Measurements from ENCODE around the gene B3GNT2.

The B3GNT2 gene

DNA sequence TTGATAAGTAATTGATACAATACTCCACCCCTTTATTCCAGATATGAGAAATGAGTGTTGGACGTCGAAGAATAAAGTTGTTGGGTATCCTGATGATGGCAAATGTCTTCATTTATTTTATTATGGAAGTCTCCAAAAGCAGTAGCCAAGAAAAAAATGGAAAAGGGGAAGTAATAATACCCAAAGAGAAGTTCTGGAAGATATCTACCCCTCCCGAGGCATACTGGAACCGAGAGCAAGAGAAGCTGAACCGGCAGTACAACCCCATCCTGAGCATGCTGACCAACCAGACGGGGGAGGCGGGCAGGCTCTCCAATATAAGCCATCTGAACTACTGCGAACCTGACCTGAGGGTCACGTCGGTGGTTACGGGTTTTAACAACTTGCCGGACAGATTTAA lies 26.3 kb downstream of the B3GNT2 start:
- Mint-ChIP-seq H3K4me3 (no peak overlapping the region), H3K4me1 (ENCODE audit: low read depth) (peaks cover 52% of the 10 kb centered on the region), H3K9me3 (no peaks in the 10 kb centered on the region), H3K27me3 (no peaks in the 10 kb centered on the region), H3K36me3 (ENCODE audit: low read depth) (peaks cover 32% of the 10 kb centered on the region), H3K27ac (no peak overlapping the region)
- intact Hi-C loops (cut with micrococcal nuclease), result no loop called here

DNA sequence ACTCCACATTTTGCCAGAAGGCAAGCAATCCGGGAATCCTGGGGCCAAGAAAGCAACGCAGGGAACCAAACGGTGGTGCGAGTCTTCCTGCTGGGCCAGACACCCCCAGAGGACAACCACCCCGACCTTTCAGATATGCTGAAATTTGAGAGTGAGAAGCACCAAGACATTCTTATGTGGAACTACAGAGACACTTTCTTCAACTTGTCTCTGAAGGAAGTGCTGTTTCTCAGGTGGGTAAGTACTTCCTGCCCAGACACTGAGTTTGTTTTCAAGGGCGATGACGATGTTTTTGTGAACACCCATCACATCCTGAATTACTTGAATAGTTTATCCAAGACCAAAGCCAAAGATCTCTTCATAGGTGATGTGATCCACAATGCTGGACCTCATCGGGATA lies 26.8 kb downstream of the B3GNT2 start:
- Mint-ChIP-seq H3K27me3 (no peaks in the 10 kb centered on the region), H3K27ac (no peak overlapping the region), H3K4me1 (ENCODE audit: low read depth) (peaks cover 47% of the 10 kb centered on the region), H3K9me3 (no peaks in the 10 kb centered on the region), H3K4me3 (no peak overlapping the region), H3K36me3 (ENCODE audit: low read depth) (peaks cover 36% of the 10 kb centered on the region)
- intact Hi-C loops (cut with micrococcal nuclease), result no loop called here

DNA sequence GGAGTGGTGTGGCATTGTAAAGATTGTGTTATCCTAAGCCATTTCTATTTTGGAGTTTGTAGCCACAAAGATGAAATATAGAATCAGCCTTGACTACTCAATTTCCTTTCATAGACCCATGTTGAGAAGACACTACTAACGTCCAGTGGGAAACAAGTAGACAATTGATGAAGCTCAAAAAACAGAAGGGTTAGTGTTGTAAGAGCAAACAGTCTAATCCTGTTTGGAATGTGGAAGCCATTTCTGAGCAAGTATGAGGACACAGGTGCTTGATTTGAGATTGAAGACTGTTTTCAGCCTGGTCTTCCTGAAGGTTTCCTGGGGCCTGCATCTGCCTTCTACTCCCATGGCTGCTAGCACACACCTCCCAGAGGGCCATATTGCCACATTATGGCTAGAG lies 29.1 kb downstream of the B3GNT2 start:
- H3K4me3 Mint-ChIP-seq, result no peak overlapping the region
- peaks cover 38% of the 10 kb centered on the region for H3K36me3 Mint-ChIP-seq (ENCODE audit: low read depth)
- no peaks in the 10 kb centered on the region for H3K27me3 Mint-ChIP-seq
- H3K27ac Mint-ChIP-seq, result no peak overlapping the region
- H3K9me3 Mint-ChIP-seq, result no peaks in the 10 kb centered on the region
- peaks cover 31% of the 10 kb centered on the region for H3K4me1 Mint-ChIP-seq (ENCODE audit: low read depth)
- intact Hi-C loops (cut with micrococcal nuclease), result no loop called here

DNA sequence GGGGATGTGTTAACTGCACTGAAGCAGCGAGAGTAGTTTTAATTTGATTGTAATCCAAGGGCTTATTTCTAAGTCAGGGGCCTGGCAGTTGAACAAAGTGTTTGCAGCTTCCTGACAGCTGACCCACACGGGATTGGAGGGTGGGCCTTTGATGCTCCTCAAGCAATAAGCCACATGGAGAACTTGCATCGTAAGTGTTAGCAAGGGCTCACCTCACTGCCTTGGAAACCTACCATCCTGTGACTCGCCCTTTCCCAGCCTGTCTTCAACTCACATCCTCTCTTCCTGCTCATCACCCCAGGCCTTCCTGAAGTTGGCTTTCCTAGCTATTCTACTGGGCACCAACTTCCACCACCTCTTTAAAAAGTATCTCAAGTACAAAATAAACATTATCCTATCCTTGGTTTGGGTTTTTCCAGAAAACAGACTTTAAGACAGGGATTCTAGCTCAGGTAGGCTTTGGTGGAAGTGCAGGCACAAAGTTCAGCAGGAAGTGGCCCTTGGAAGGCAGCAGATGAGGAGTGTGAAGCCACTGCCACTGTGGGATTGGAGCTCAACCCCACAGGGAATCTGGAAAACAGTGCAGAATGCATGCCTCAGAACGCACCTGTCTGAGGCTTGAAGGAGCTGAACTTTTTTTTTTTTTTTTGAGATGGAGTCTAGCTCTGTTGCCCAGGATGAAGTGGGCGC lies 31.6 kb downstream of the B3GNT2 start:
- Mint-ChIP-seq H3K4me1 (ENCODE audit: low read depth) (peaks cover 7% of the 10 kb centered on the region), H3K9me3 (no peaks in the 10 kb centered on the region), H3K27ac (no peak overlapping the region), H3K36me3 (ENCODE audit: low read depth) (peaks cover 33% of the 10 kb centered on the region), H3K27me3 (no peaks in the 10 kb centered on the region), H3K4me3 (no peak overlapping the region)
- intact Hi-C loops (cut with micrococcal nuclease), result no loop called here

DNA sequence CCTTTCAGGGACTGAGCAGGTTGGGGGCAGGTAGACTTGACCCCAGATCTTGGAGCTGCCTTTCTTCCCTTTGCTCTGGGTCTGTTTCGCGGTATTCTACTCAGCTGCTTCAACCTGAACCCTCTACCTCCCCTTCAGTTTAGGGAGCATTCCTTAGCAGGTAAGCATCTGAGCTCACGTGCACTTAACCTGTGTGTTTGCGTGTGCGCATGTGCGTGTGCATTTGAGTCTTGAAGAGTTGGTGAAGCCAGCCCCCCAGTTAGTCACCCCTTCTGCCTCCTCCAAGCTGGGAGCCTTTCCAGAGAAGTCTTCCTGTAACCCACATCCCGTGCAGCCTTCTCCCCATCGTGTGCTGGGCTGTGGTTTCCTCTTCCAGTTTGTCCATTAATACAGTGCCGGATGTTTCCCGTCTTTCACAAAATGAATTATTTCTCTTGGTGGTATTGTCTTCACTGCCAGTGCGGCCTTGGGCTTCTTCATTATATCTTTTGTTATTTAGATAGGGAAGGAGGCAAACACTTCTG lies 33.2 kb downstream of the B3GNT2 start:
- intact Hi-C loops (cut with micrococcal nuclease), result no loop called here
- Mint-ChIP-seq H3K27me3 (no peaks in the 10 kb centered on the region), H3K4me3 (no peak overlapping the region), H3K27ac (no peak overlapping the region), H3K4me1 (ENCODE audit: low read depth) (peaks cover 7% of the 10 kb centered on the region), H3K36me3 (ENCODE audit: low read depth) (peaks cover 18% of the 10 kb centered on the region), H3K9me3 (no peaks in the 10 kb centered on the region)

DNA sequence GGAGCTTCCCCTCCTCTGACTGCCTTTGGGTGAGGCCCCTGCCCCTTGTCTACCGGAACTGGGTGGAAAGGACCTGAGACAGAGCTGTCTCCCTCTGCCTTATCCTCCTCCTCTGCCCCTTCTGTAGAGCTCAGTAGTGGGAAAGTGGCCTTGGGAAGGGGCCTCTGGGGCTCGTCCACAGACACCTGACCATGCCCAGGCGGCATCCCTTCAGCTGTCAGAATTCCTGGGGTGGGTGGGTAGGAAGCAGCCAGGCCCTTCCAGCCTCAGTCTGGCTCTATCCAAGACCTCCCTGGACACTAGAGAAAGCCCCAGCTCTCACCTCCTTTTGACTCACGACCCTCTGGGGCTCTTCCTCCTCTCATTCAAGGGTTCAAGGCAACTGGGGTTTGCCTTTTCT lies 35.6 kb downstream of the B3GNT2 start:
- Mint-ChIP-seq H3K36me3 (ENCODE audit: low read depth) (peaks cover 6% of the 10 kb centered on the region), H3K27me3 (no peaks in the 10 kb centered on the region), H3K9me3 (no peaks in the 10 kb centered on the region), H3K4me1 (ENCODE audit: low read depth) (peaks cover 7% of the 10 kb centered on the region), H3K4me3 (no peak overlapping the region), H3K27ac (no peak overlapping the region)
- intact Hi-C loops (cut with micrococcal nuclease), result no loop called here

DNA sequence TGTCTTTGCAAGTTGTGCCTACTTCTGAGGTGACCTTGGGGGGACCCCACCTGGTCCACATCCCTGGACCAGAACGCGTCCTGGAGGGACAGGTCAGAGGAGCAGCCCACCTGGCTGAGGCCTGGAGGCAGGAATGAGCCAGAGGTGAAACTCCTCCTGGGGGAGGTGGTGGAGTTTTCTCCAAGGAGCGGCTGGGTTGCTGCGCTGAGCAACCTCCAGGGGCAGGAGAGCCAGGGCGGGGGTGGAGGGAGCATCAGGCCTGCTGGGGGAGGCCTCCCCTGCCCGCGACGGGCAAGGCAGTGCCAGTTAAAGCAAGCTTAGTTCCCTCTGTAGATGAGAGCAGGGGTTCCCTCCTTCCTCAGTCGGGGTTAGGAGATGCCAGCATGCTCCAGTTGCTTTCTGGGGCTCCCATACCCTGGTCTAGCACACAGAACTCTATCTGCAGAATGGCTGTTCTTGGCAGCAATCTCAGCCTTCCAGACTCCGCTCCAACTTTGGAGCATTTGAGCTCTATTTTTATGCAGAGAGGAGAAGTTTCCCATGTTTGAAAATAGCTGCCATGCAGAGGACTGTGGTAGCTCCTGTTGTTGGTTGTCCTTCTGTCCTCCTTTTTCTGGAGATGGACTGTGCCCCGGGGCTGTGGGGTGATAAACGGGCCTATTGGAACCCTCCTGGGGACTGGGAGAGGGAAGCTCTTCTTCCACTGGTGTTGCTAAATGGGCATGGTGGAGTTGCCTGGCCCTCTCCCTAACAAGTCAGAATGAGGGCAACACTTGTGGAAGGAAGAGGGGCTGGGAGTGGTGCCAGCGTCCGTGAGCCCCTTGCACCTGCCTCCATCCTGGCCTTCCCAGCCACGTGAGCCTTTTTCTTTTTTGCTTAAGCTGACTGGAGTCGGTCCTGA lies 39.1 kb downstream of the B3GNT2 start:
- no peaks in the 10 kb centered on the region for H3K4me1 Mint-ChIP-seq (ENCODE audit: low read depth)
- intact Hi-C loops (cut with micrococcal nuclease), result no loop called here
- H3K9me3 Mint-ChIP-seq, result no peaks in the 10 kb centered on the region
- H3K27ac Mint-ChIP-seq, result no peak overlapping the region
- no peaks in the 10 kb centered on the region for H3K27me3 Mint-ChIP-seq
- no peaks in the 10 kb centered on the region for H3K36me3 Mint-ChIP-seq (ENCODE audit: low read depth)
- no peak overlapping the region for H3K4me3 Mint-ChIP-seq

DNA sequence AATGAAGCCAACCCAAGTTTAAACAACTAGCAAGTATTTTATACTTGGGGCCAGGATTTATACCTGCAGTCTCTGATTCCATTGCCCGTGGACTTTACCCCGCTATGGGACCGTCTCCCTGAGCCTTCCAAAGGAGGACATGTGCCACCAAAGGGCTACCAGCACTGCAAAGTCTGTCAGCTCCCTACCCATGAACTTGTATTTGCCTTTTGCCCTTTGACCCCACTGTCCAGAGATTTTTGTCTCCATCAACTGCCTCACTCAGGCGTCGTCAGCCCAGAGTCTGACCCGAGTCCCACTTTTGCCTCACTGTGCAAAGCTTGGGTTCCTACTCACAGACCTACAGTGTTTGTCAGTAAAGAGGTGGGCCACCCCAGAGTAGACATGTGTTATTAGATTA lies 40.6 kb downstream of the B3GNT2 start:
- no peak overlapping the region for H3K27ac Mint-ChIP-seq
- H3K9me3 Mint-ChIP-seq, result no peaks in the 10 kb centered on the region
- no peaks in the 10 kb centered on the region for H3K4me1 Mint-ChIP-seq (ENCODE audit: low read depth)
- no peak overlapping the region for H3K4me3 Mint-ChIP-seq
- intact Hi-C loops (cut with micrococcal nuclease), result no loop called here
- H3K27me3 Mint-ChIP-seq, result no peaks in the 10 kb centered on the region
- no peaks in the 10 kb centered on the region for H3K36me3 Mint-ChIP-seq (ENCODE audit: low read depth)

DNA sequence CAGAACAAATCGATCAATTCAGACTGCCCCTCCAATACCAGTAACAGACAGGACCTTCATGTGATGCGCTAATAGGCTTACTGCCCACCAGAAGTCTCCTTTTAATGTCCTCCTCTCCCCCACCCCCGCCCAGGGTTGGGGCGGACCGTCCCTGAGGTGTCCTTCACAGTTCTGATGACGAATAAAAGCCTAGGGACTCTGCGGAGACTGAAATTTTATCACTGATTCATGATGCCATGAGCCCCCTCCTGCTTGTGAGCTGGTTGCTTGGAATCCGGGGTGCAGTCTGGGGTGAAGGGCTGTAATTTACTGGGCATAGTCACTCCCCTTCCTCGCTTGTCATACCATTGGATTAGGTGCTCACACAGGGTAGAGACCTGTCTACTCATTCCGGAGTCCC lies 42.3 kb downstream of the B3GNT2 start:
- Mint-ChIP-seq H3K9me3 (no peaks in the 10 kb centered on the region), H3K27ac (no peak overlapping the region)
- intact Hi-C loops (cut with micrococcal nuclease), result no loop called here

DNA sequence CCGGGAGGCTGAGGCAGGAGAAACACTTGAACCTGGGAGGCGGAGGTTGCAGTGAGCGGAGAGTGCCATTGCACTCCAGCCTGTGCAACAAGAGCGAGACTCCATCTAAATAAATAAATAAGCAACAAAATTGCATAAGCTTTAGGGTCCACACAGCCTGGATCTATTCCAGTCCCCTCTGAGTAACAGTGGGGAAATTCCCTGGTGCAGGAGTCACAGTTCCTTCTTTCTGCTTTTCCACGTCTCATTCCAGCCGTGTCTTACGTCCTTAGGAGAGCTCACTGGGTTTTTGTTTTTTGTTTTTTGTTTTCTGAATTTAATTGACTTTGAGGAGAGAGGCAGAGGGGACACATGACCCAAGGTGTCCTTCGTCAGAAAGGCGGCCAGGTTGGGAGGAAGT lies 44.6 kb downstream of the B3GNT2 start:
- intact Hi-C loops (cut with micrococcal nuclease), result no loop called here
- no peaks in the 10 kb centered on the region for H3K4me1 Mint-ChIP-seq (ENCODE audit: low read depth)
- H3K9me3 Mint-ChIP-seq, result no peaks in the 10 kb centered on the region
- H3K27me3 Mint-ChIP-seq, result no peaks in the 10 kb centered on the region
- H3K27ac Mint-ChIP-seq, result no peak overlapping the region
- H3K36me3 Mint-ChIP-seq (ENCODE audit: low read depth), result no peaks in the 10 kb centered on the region
- H3K4me3 Mint-ChIP-seq, result no peak overlapping the region

More for the DNA sequence above, 42.3 kb downstream of the B3GNT2 start:
- H3K4me1 Mint-ChIP-seq (ENCODE audit: low read depth), result no peaks in the 10 kb centered on the region
- no peaks in the 10 kb centered on the region for H3K27me3 Mint-ChIP-seq
- H3K36me3 Mint-ChIP-seq (ENCODE audit: low read depth), result no peaks in the 10 kb centered on the region
- no peak overlapping the region for H3K4me3 Mint-ChIP-seq

DNA sequence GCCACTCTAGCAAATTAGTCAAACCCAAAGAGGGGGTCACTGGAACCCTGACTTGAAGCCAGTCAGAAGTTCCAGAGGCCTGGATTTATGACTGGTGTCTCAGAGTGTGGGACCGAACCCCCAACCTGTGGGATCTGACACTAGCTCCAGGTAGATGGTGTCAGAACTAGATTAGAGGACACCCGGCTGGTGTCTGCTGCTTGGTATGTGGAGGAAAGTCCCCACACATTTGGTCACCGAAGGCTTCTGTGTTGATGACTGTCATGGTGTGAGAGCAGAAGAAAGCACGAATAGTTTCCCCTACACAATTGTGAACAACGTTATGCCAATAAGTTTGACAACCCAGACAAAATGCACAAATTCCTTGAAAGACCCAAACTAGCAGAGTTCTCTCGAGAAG lies 48.1 kb downstream of the B3GNT2 start:
- Mint-ChIP-seq H3K4me3 (no peak overlapping the region), H3K27me3 (no peaks in the 10 kb centered on the region), H3K4me1 (ENCODE audit: low read depth) (no peaks in the 10 kb centered on the region), H3K36me3 (ENCODE audit: low read depth) (no peaks in the 10 kb centered on the region), H3K9me3 (no peaks in the 10 kb centered on the region), H3K27ac (no peak overlapping the region)
- intact Hi-C loops (cut with micrococcal nuclease), result no loop called here

DNA sequence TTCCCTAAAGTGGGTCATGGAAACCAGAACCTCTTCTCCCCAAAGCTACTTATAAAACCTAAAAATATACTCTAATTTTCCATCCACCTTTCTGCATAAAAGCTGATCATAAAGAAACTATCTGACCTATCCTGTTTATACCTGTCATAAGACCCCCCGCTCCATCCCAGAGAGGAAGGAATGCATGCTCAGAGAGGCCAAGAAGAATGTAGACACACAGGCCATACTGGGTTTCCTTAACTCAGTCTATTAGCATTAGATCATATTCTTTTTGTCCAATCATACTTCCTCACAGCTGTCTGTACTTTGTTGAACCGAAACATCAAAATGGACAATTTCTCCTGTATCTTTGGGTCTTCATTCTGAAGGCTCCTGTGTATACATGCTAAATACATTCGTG lies 52.3 kb downstream of the B3GNT2 start:
- no peak overlapping the region for H3K27ac Mint-ChIP-seq
- H3K4me1 Mint-ChIP-seq (ENCODE audit: low read depth), result no peaks in the 10 kb centered on the region
- intact Hi-C loops (cut with micrococcal nuclease), result no loop called here
- no peaks in the 10 kb centered on the region for H3K36me3 Mint-ChIP-seq (ENCODE audit: low read depth)
- no peak overlapping the region for H3K4me3 Mint-ChIP-seq
- no peaks in the 10 kb centered on the region for H3K27me3 Mint-ChIP-seq
- no peaks in the 10 kb centered on the region for H3K9me3 Mint-ChIP-seq

DNA sequence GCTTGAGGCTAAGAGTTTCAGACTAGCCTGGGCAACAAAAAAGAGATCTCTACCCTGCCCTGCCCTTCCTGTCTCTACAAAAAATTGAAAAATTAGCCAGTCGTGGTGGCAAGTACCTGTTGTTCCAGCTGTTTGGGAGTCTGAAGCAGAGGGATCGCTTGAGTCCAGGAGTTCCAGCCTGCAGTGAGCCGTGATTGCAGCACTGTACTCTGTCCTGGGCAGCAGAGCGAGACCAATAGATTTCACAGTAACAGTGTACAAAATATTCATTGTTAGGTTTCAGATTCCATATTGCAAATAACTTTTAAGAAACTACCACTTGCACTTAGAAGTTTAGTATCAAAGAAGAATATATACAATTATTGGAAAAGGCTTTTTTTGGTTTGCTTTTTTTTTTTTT lies 54.3 kb downstream of the B3GNT2 start:
- Mint-ChIP-seq H3K36me3 (ENCODE audit: low read depth) (no peaks in the 10 kb centered on the region), H3K4me1 (ENCODE audit: low read depth) (no peaks in the 10 kb centered on the region), H3K9me3 (no peaks in the 10 kb centered on the region), H3K27me3 (no peaks in the 10 kb centered on the region), H3K4me3 (no peak overlapping the region), H3K27ac (no peak overlapping the region)
- intact Hi-C loops (cut with micrococcal nuclease), result no loop called here

DNA sequence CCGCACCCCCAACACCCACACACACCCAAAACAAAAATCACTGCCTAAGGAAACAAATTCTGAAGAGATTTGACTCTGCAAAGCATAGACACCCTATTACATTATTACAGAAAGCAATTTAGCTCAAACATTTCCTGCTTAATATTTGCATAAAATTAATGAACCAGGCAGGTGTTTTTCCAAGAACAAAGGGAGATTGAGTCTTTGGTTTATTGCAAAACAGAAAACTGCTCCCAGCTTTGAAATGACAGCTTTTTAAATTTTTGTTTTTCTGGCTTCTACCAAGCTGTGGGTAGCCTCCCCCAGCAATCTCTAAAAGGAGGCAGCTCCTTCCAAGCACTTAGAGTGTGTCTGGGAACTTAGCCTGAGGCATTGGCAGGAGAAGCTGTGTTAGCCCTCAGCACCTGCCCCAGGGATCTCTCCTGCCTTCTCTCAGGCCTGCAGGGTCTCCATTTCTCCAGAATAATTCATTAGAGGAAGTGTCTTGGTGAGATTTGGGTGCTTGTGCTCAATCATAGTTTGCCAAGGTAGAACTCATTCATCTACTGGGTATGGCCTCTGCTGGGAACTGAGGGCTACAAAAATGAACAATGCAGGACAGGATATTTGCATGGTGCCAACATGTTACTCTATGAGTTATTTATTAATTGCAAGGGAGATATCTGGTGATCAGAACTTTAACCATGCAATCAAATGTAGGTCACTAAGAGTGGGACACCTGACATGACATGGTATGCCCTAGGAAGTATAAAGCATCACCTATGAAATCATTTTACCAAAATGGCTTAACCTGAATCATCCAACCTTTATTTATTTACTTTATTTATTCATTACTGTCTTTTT lies 58.7 kb downstream of the B3GNT2 start:
- Mint-ChIP-seq H3K9me3 (no peaks in the 10 kb centered on the region), H3K4me1 (ENCODE audit: low read depth) (no peaks in the 10 kb centered on the region), H3K36me3 (ENCODE audit: low read depth) (no peaks in the 10 kb centered on the region), H3K27ac (no peak overlapping the region), H3K27me3 (no peaks in the 10 kb centered on the region), H3K4me3 (no peak overlapping the region)
- intact Hi-C loops (cut with micrococcal nuclease), result no loop called here
